Endothelial cell of umbilical vein (primary cell): Measurements from ENCODE around the gene NTRK1. TPM values are rescaled to one million over a fixed set of nuclear protein-coding genes. Genes with fewer than 3 reads are reported as not detected.

ENCODE experiments used
- BruUV-seq: library from RNA; stranded (reverse); fragments of 400-500 nt; replicated peaks from 2 replicates; lab custom pipeline; 2021; lab: Mats Ljungman, UMichigan
- CTCF ChIA-PET: fragments of 300-600, 350-600 bp; sonication (Branson Sonifier 250); formaldehyde crosslinking; loops from one replicate; lab custom pipeline; 2021; ENCODE audit warnings: antibody characterized with exemption, inconsistent platforms; lab: Charles Lee
- POLR2A ChIA-PET: fragments of 300-600, 350-600 bp; sonication (Branson Sonifier 250); formaldehyde crosslinking; loops from one replicate; lab custom pipeline; 2021; ENCODE audit warnings: antibody characterized with exemption, inconsistent platforms; lab: Charles Lee
- DNase-seq: peaks from one replicate; pipeline ENCODE4 v3.0.0-alpha.2; 2011; ENCODE audit warnings: low read depth, low spot score
- FAIRE-seq: peaks from 2 replicates; lab custom pipeline; 2011; peaks lifted over from hg19 to GRCh38; lab: Jason Lieb, UNC
- H2AFZ ChIP-seq: 2 replicates; pipeline ENCODE4 v1.6.0; 2012; ENCODE audit warnings: low read depth, low read length, control low read depth, inconsistent platforms
- H3K27ac ChIP-seq: 2 replicates; pipeline ENCODE4 v1.5.1; 2011; ENCODE audit warnings: low read depth, mild to moderate bottlenecking, control low read depth, low read length, moderate library complexity; ENCODE audit not compliant: insufficient read depth
- H3K27me3 ChIP-seq, 2 experiments: 2 replicates each; pipeline versions ENCODE4 v1.6.0 to v1.6.1; 2011; ENCODE audit warnings: low read length in 2 of 2, mixed read lengths in 1 of 2; ENCODE audit not compliant: control insufficient read depth in 2 of 2, insufficient read depth in 2 of 2
- H3K36me3 ChIP-seq, 2 experiments: 2 replicates in 1 of 2; 3 replicates in 1 of 2; pipeline ENCODE4 v1.5.1; 2011; ENCODE audit warnings: low read length in 2 of 2, mild to moderate bottlenecking in 1 of 2, moderate library complexity in 1 of 2; ENCODE audit not compliant: control insufficient read depth in 2 of 2, insufficient read depth in 2 of 2; ENCODE audit errors: extremely low read depth in 1 of 2
- H3K4me1 ChIP-seq: 3 replicates; pipeline ENCODE4 v1.5.1; 2011; ENCODE audit warnings: mild to moderate bottlenecking, low read length; ENCODE audit not compliant: control insufficient read depth, insufficient read depth; ENCODE audit errors: extremely low read depth
- H3K4me2 ChIP-seq: 2 replicates; pipeline ENCODE4 v1.6.1; 2011; ENCODE audit warnings: low read length, control low read depth, mixed read lengths; ENCODE audit not compliant: insufficient read depth
- H3K4me3 ChIP-seq, 3 experiments: fragments of 200-600 bp in 1 of 3; sonication (generic), shearing (Covaris generic) in 1 of 3; replicated peaks in 1 of 3; 2 replicates each; pipeline ENCODE4 v1.5.1; 2011 to 2016; ENCODE audit warnings: control low read depth in 3 of 3, low read length in 3 of 3, mild to moderate bottlenecking in 2 of 3, inconsistent platforms in 1 of 3, low read depth in 1 of 3, moderate library complexity in 1 of 3; ENCODE audit not compliant: insufficient read depth in 1 of 3
- H3K79me2 ChIP-seq: 2 replicates; pipeline ENCODE4 v1.6.0; 2012; ENCODE audit warnings: low read length, inconsistent platforms; ENCODE audit not compliant: control insufficient read depth, insufficient read depth
- H3K9ac ChIP-seq: replicated peaks from 2 replicates; pipeline ENCODE3; 2011; ENCODE audit warnings: low read length, control low read depth; ENCODE audit not compliant: insufficient read depth; ENCODE audit errors: extremely low read depth
- H3K9me1 ChIP-seq: replicated peaks from 3 replicates; pipeline ENCODE4 v1.6.0; 2011; ENCODE audit warnings: mild to moderate bottlenecking, low read length; ENCODE audit not compliant: control insufficient read depth, insufficient read depth; ENCODE audit errors: extremely low read depth
- H3K9me3 ChIP-seq: replicated peaks from 2 replicates; pipeline ENCODE4 v1.5.1; 2012; ENCODE audit warnings: low read length, inconsistent platforms; ENCODE audit not compliant: control insufficient read depth, insufficient read depth
- H4K20me1 ChIP-seq: replicated peaks from 2 replicates; pipeline ENCODE3; 2011; ENCODE audit warnings: mild to moderate bottlenecking, low read length; ENCODE audit not compliant: control insufficient read depth, insufficient read depth; ENCODE audit errors: extremely low read depth
- EZH2 ChIP-seq: IDR thresholded peaks from 2 replicates; pipeline ENCODE4 v1.6.1; 2012; ENCODE audit warnings: borderline replicate concordance, low read depth, mild to moderate bottlenecking, moderate library complexity, low read length, inconsistent platforms; ENCODE audit not compliant: severe bottlenecking
- FOS ChIP-seq: IDR thresholded peaks from 2 replicates; pipeline ENCODE4 v1.6.1; 2011; ENCODE audit warnings: mild to moderate bottlenecking, low read length, moderate library complexity, borderline replicate concordance; ENCODE audit not compliant: insufficient read depth
- GATA2 ChIP-seq: IDR thresholded peaks from 2 replicates; pipeline ENCODE4 v1.7.0; 2011; ENCODE audit warnings: low read depth, mild to moderate bottlenecking, moderate library complexity, mixed read lengths, low read length; ENCODE audit not compliant: insufficient read length, insufficient read depth
- POLR2A ChIP-seq: IDR thresholded peaks from 2 replicates; pipeline ENCODE4 v1.6.1; 2012; ENCODE audit warnings: low read depth, mild to moderate bottlenecking, control low read depth, low read length
- dilution Hi-C: fragments of 300-500 bp; cut with MboI; formaldehyde crosslinking; loops from one replicate; pipeline ENCODE4 v1.15.0; 2019; ENCODE audit warnings: low sequenced_read_pairs; ENCODE audit not compliant: extremely low pct_ligation_motif_present
- intact Hi-C: fragments of 100-400 bp; cut with micrococcal nuclease; formaldehyde crosslinking; loops from one replicate; pipeline ENCODE4 v1.10.0; 2022
- polyA plus RNA-seq, 4 experiments: library from polyadenylated mRNA; depleted of rRNA in 3 of 4; stranded (reverse) in 3 of 4; unstranded in 1 of 4; fragments of >200 nt; gene quantifications; 2 replicates each; pipeline versions ENCODE4 v1.2.1 to v1.2.3, GENCODE V29; 2011 to 2012; ENCODE audit warnings: missing spikeins in 1 of 4
- total RNA-seq: library from RNA; stranded (reverse); gene quantifications from 2 replicates; pipeline ENCODE4 v1.2.3, GENCODE V29; 2021
- TF ChIP-seq, protein P1 (sequence below), 2 donors: IDR thresholded peaks; 1 replicate in 1 of 2; 2 replicates in 1 of 2; pipeline ENCODE4 v1.5.1; 2011; ENCODE audit warnings: low read length in 2 of 2, mild to moderate bottlenecking in 2 of 2, moderate library complexity in 2 of 2, control low read depth in 1 of 2, inconsistent platforms in 1 of 2, low read depth in 1 of 2; ENCODE audit not compliant: insufficient read depth in 1 of 2; ENCODE audit errors: extremely low read depth in 1 of 2
- TF ChIP-seq, protein P2 (sequence below): IDR thresholded peaks from 2 replicates; pipeline ENCODE4 v1.6.1; 2011; ENCODE audit not compliant: insufficient read depth, insufficient read length

NTRK1 gene
- total and polyA plus RNA-seq, 2 donors (not counting 3 experiments of a cell fraction or from before 2014, with no cell fraction given) = 0.07 TPM; not detected in 1

DNA sequence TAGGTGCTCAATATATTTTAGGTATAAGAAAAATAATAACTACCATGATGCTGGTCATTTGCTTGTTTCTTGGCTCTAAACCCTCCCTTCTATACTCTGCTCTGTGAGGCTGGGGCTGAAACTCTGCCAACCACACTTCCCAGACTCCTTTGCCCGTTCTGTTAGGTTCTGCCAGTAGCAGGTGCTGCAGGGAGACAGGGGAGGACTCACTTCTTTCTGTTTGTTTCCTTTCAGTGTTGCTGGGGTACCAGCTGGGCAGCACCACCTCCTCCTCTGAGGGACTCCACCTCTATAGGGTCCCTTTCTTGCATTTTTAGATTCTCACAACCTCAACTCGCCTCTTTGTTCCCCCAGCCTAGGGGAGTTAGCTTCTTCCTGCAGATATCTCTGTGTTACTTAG, 27.1 kb upstream of the NTRK1 start:
- CTCF ChIA-PET = interaction anchor here (0.8 to 2.2 kb wide), 8 partner anchors 11 to 108 kb away, joined by 3 to 8 read pairs (median 3); partner anchors contain the start of gene NTRK1
- no peak for FAIRE-seq

More for the DNA sequence above, 27.1 kb upstream of the NTRK1 start:
- H3K27me3 ChIP-seq = peaks cover 40 to 50% of the 10 kb centered on the region in 2 experiments
- no peak overlapping the region for H3K4me2 ChIP-seq
- H3K36me3 ChIP-seq = no peaks in the 10 kb centered on the region
- H3K9me3 ChIP-seq = no peaks in the 10 kb centered on the region
- no peak overlapping the region for H3K4me3 ChIP-seq
- H3K4me1 ChIP-seq = peaks cover 7% of the 10 kb centered on the region
- TF ChIP-seq FOS (no peak), EZH2 (no peak), POLR2A (no peak), GATA2 (no peak)
- TF ChIP-seq, protein P1, sequence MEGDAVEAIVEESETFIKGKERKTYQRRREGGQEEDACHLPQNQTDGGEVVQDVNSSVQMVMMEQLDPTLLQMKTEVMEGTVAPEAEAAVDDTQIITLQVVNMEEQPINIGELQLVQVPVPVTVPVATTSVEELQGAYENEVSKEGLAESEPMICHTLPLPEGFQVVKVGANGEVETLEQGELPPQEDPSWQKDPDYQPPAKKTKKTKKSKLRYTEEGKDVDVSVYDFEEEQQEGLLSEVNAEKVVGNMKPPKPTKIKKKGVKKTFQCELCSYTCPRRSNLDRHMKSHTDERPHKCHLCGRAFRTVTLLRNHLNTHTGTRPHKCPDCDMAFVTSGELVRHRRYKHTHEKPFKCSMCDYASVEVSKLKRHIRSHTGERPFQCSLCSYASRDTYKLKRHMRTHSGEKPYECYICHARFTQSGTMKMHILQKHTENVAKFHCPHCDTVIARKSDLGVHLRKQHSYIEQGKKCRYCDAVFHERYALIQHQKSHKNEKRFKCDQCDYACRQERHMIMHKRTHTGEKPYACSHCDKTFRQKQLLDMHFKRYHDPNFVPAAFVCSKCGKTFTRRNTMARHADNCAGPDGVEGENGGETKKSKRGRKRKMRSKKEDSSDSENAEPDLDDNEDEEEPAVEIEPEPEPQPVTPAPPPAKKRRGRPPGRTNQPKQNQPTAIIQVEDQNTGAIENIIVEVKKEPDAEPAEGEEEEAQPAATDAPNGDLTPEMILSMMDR (IDR thresholded peaks at IDR 0.05; ENCODE audit: extremely low read depth in 1 of 2, insufficient read depth in 1 of 2, low read depth in 1 of 2, low read length in 2 of 2) = no peak
- TF ChIP-seq, protein P2, sequence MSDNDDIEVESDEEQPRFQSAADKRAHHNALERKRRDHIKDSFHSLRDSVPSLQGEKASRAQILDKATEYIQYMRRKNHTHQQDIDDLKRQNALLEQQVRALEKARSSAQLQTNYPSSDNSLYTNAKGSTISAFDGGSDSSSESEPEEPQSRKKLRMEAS = no peak
- DNase-seq = no peak
- no peaks in the 10 kb centered on the region for H4K20me1 ChIP-seq
- BruUV-seq = no TSS peak
- H3K79me2 ChIP-seq = no peaks in the 10 kb centered on the region
- no peak overlapping the region for H2AFZ ChIP-seq
- intact Hi-C loops (no loop called here), dilution Hi-C loops (no loop called here)
- H3K9ac ChIP-seq = no peak overlapping the region
- POLR2A ChIA-PET = no interaction called here
- no peak overlapping the region for H3K27ac ChIP-seq
- no peaks in the 10 kb centered on the region for H3K9me1 ChIP-seq
